ENCODE results near the gene NSD1. TPM values are rescaled to one million over a fixed set of nuclear protein-coding genes. Genes with fewer than 3 reads are reported as not detected.

The NSD1 gene
- total RNA-seq, 2 experiments from 2014 or later = 87.6 to 93.3 TPM

DNA sequence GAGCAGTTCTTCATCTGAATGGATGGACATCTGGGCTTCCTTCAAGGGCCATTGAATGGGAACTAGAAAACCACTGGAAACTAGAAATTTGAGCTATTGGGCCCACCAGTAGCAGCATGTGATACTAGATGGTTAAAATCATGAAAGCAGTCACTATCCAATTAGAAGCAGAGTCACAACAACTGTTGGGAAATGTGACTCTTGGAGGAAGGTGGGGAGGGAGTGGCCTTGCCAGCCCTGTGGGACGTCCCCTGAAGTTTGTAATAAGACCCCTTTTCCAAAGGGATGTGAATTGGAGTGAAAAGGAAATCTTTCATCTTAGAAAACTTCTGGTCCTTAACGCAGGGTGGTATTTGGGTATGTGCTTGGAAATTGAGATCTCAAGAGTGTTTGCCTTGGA, 164.3 kb downstream of the NSD1 start:
- H3K4me3 ChIP-seq (ENCODE audit: low read length) = no peak overlapping the region
- H3K27ac ChIP-seq (ENCODE audit: low read depth in 1 of 2, low read length in 2 of 2) = no peak overlapping the region
- Mint-ChIP-seq H3K4me1 (ENCODE audit: low read depth) (peaks cover 68% of the 10 kb centered on the region), H3K36me3 (ENCODE audit: low read depth) (peaks cover 53% of the 10 kb centered on the region), H3K27me3 (no peaks in the 10 kb centered on the region), H3K27ac (peak overlapping the region; percentile 88), H3K9me3 (no peaks in the 10 kb centered on the region), H3K4me3 (no peak overlapping the region)
- TF ChIP-seq, protein P1, sequence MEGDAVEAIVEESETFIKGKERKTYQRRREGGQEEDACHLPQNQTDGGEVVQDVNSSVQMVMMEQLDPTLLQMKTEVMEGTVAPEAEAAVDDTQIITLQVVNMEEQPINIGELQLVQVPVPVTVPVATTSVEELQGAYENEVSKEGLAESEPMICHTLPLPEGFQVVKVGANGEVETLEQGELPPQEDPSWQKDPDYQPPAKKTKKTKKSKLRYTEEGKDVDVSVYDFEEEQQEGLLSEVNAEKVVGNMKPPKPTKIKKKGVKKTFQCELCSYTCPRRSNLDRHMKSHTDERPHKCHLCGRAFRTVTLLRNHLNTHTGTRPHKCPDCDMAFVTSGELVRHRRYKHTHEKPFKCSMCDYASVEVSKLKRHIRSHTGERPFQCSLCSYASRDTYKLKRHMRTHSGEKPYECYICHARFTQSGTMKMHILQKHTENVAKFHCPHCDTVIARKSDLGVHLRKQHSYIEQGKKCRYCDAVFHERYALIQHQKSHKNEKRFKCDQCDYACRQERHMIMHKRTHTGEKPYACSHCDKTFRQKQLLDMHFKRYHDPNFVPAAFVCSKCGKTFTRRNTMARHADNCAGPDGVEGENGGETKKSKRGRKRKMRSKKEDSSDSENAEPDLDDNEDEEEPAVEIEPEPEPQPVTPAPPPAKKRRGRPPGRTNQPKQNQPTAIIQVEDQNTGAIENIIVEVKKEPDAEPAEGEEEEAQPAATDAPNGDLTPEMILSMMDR (IDR thresholded peaks at IDR 0.05) = no peak
- intact Hi-C loops (cut with DNase I, micrococcal nuclease) = no loop called here
- peaks cover 32% of the 10 kb centered on the region for H3K36me3 ChIP-seq (ENCODE audit: insufficient read depth, low read length)
- ChIA-PET POLR2A (interaction anchor here (1.5 kb wide), 1 partner anchor 164 kb away, joined by 6 read pairs; the partner anchor contains the start of gene NSD1), CTCF (interaction anchor here (0.8 kb wide), 1 partner anchor 12 kb away, joined by 3 read pairs; no protein-coding TSS in a partner anchor)
- DNase-seq (no peak), ATAC-seq (ENCODE audit: poor library complexity) (no peak)
- no peaks in the 10 kb centered on the region for H3K27me3 ChIP-seq (ENCODE audit: control insufficient read depth in 1 of 2, insufficient read depth in 2 of 2, low read length in 2 of 2)
- peaks cover 55% of the 10 kb centered on the region for H3K4me1 ChIP-seq (ENCODE audit: insufficient read depth, low read length)
- H3K9me3 ChIP-seq (ENCODE audit: control insufficient read depth in 1 of 2, insufficient read depth in 1 of 2, low read length in 2 of 2) = no peaks in the 10 kb centered on the region

DNA sequence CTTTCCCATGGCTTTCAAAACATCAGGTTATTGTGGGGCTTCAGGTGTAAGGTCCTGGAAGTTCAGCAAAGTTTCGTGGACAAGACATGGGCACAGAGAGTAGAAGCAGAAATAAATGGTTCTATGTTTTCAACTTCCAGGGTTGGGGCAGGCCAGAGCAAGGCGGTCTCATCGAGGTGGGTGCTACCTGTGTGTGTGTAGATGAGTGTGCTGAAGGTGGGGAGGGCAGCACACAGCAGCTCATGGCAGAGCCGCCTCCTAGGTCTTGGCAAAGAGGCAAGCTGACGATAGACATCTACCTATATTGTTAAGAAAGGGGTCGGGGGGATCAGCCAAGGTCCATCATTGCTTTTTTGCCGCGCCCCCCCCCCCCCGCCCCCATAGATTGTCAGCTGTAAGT, 166.1 kb downstream of the NSD1 start:
- Mint-ChIP-seq H3K27me3 (no peaks in the 10 kb centered on the region), H3K27ac (peak overlapping the region; percentile 88), H3K36me3 (ENCODE audit: low read depth) (peaks cover 44% of the 10 kb centered on the region), H3K9me3 (no peaks in the 10 kb centered on the region), H3K4me3 (no peak overlapping the region), H3K4me1 (ENCODE audit: low read depth) (peaks cover 79% of the 10 kb centered on the region)
- intact Hi-C loops (cut with DNase I, micrococcal nuclease) = loop anchor here in 1 of 2 experiments (5.0 to 10.0 kb wide), 2 partner anchors 167 to 855 kb away; partner anchors contain the start of genes NHP2 and NSD1
- ATAC-seq (ENCODE audit: poor library complexity) = no peak
- ChIA-PET POLR2A (interaction anchor here (1.0 to 1.3 kb wide), 2 partner anchors 12 to 45 kb away, joined by 3 to 4 read pairs; partner anchors contain the start of gene MXD3), CTCF (interaction anchor here (1.0 to 2.7 kb wide), 4 partner anchors 10 to 105 kb away, joined by 3 to 8 read pairs (median 4); no protein-coding TSS in a partner anchor)
- TF ChIP-seq, protein P1 (IDR thresholded peaks at IDR 0.05) = no peak
- no peak for DNase-seq
- Histone ChIP-seq H3K36me3 (ENCODE audit: insufficient read depth, low read length) (peaks cover 17% of the 10 kb centered on the region), H3K4me3 (ENCODE audit: low read length) (no peak overlapping the region), H3K27me3 (ENCODE audit: control insufficient read depth in 1 of 2, insufficient read depth in 2 of 2, low read length in 2 of 2) (no peaks in the 10 kb centered on the region), H3K9me3 (ENCODE audit: control insufficient read depth in 1 of 2, insufficient read depth in 1 of 2, low read length in 2 of 2) (no peaks in the 10 kb centered on the region), H3K4me1 (ENCODE audit: insufficient read depth, low read length) (peaks cover 66% of the 10 kb centered on the region), H3K27ac (ENCODE audit: low read depth in 1 of 2, low read length in 2 of 2) (peak overlapping the region; percentile 46 to 49)

DNA sequence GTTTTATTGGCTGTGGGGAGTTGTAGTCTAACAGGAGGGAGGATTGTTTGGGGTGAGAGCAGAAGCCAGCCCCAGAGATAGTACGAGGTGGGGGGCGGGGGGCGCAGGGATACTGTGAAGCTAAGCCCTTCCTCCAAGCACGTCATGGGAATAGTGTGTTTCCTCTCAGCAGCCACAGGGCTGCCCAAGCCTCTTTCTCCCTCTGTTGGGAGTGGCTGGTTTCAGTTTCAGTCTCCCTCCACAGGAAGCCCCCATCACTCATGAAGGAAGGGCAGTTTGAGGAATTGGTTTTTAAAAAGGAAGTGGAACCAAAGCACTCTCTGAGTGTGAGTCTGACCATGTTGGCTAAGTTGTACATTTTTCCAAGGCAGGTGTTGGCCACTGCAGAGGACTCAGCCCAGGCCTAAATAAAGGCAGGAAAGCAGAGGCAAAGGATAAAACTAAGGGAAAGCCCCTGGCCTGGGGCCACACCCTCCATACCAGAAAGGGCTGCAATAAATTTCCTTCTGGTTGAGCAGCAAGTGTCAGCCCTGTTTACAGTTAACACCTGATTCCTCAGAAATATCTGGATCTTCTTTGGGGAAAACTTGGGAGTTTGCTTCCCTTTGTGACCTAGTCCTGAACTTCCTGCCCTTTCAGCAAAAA, 166.8 kb downstream of the NSD1 start:
- TF ChIP-seq, protein P1 (IDR thresholded peaks at IDR 0.05) = no peak
- ChIA-PET POLR2A (interaction anchor here (1.5 kb wide), 1 partner anchor 152 kb away, joined by 3 read pairs; no protein-coding TSS in a partner anchor), CTCF (interaction anchor here (1.0 to 2.7 kb wide), 3 partner anchors 9 to 104 kb away, joined by 3 to 8 read pairs (median 4); no protein-coding TSS in a partner anchor)
- no peaks in the 10 kb centered on the region for H3K9me3 ChIP-seq (ENCODE audit: control insufficient read depth in 1 of 2, insufficient read depth in 1 of 2, low read length in 2 of 2)
- peak in 8 of 14 experiments; percentile 35 to 89 (median 50) for DNase-seq
- H3K4me3 ChIP-seq (ENCODE audit: low read length) = no peak overlapping the region
- peaks cover 10% of the 10 kb centered on the region for H3K36me3 ChIP-seq (ENCODE audit: insufficient read depth, low read length)
- H3K27ac ChIP-seq (ENCODE audit: low read depth in 1 of 2, low read length in 2 of 2) = peak overlapping the region; percentile 49 to 55
- Mint-ChIP-seq H3K4me3 (peak overlapping the region; percentile 79), H3K4me1 (ENCODE audit: low read depth) (peaks cover 81% of the 10 kb centered on the region), H3K27ac (peak overlapping the region; percentile 88), H3K36me3 (ENCODE audit: low read depth) (peaks cover 47% of the 10 kb centered on the region), H3K9me3 (no peaks in the 10 kb centered on the region), H3K27me3 (no peaks in the 10 kb centered on the region)
- no peaks in the 10 kb centered on the region for H3K27me3 ChIP-seq (ENCODE audit: control insufficient read depth in 1 of 2, insufficient read depth in 2 of 2, low read length in 2 of 2)
- H3K4me1 ChIP-seq (ENCODE audit: insufficient read depth, low read length) = peaks cover 72% of the 10 kb centered on the region
- intact Hi-C loops (cut with DNase I, micrococcal nuclease) = loop anchor here in 1 of 2 experiments (5.0 to 10.0 kb wide), 2 partner anchors 168 to 854 kb away; partner anchors contain the start of genes NHP2 and NSD1
- peak; percentile 45 for ATAC-seq (ENCODE audit: poor library complexity)

Measured in CD4-positive, alpha-beta T cell (primary cell).